Adrenal gland (tissue), 12 donors: ENCODE results near the gene PTCD1. TPM values are rescaled to one million over a fixed set of nuclear protein-coding genes. Genes with fewer than 3 reads are reported as not detected.

Experiments used
- DNase-seq, 7 donors: peaks; one replicate each; pipeline ENCODE4 v3.0.0-alpha.2; 2019 to 2020
- H3K27ac ChIP-seq, 5 donors: fragments of 200-600 bp; sonication (generic) in 4 of 5; 1 replicate in 3 of 5; 2 replicates in 2 of 5; pipeline versions ENCODE4 v1.5.1 to v1.8.0; 2016 to 2020; ENCODE audit warnings: mild to moderate bottlenecking in 1 of 5
- H3K27me3 ChIP-seq: fragments of 200-600 bp; 2 replicates; pipeline ENCODE4 v1.8.0; 2021
- H3K36me3 ChIP-seq, 2 donors: fragments of 200-600 bp; replicated peaks in 1 of 2; 1 replicate in 1 of 2; 2 replicates in 1 of 2; pipeline versions ENCODE4 v1.5.1 to v1.8.0; 2018 to 2022
- H3K4me1 ChIP-seq, 2 donors: fragments of 200-600 bp; replicated peaks in 1 of 2; 1 replicate in 1 of 2; 2 replicates in 1 of 2; pipeline versions ENCODE4 v1.5.1 to v1.8.0; 2018 to 2021
- H3K4me3 ChIP-seq, 4 donors: fragments of 200-600 bp; sonication (generic) in 3 of 4; one replicate each; pipeline ENCODE4 v1.5.1; 2016 to 2018
- H3K9me3 ChIP-seq, 3 donors: fragments of 200-600 bp; sonication (generic) in 1 of 3; replicated peaks in 1 of 3; 1 replicate in 2 of 3; 2 replicates in 1 of 3; pipeline versions ENCODE4 v1.5.1 to v1.8.0; 2016 to 2021
- POLR2A ChIP-seq, 2 donors: fragments of 450-650 bp; IDR thresholded peaks; one replicate each; pipeline ENCODE4 v1.6.1; 2017; ENCODE audit warnings: antibody characterized with exemption in 2 of 2, mild to moderate bottlenecking in 2 of 2, moderate library complexity in 1 of 2
- WGBS, 4 donors: extraction: QIAGEN DNeasy Blood & Tissue Kit in 2 of 4; methylation state at CpG; one replicate each; pipeline versions ENCODE4 v1.1.5 to v1.1.7; 2013 to 2017; 5-methylcytosine and 5-hydroxymethylcytosine counted together
- intact Hi-C, 2 donors: fragments of 100-400 bp; cut with DNase I; formaldehyde crosslinking; loops; one replicate each; pipeline versions ENCODE4 v1.14.1 to v1.15.0; 2022 to 2023
- polyA plus RNA-seq, 3 donors: library from polyadenylated mRNA; stranded (reverse); fragments of 200-250 nt in 2 of 3; fragments of 350-450 nt in 1 of 3; fragmentation: Illumina TruSeq in 1 of 3; extraction: RNeasy Lipid Tissue Mini Kit (QIAGEN cat#74804) in 1 of 3; gene quantifications; one replicate each; pipeline ENCODE4 v1.2.3, GENCODE V29; 2013 to 2014
- total RNA-seq, 9 donors: library from RNA; depleted of rRNA in 4 of 9; stranded (reverse); fragments of >200 nt in 4 of 9; fragments of 120-200 nt in 1 of 9; fragmentation: NEBNext Ultra II Directional in 1 of 9; extraction: Animal tissue kit (Norgen Biotek cat#: 25700) in 1 of 9; gene quantifications; one replicate each; pipeline versions ENCODE4 v1.1.0 to v1.2.4, GENCODE V29; 2013 to 2023
- TF ChIP-seq, protein P1 (sequence below), 6 experiments: fragments of 450-650 bp in 4 of 6; fragments of 200-600 bp in 2 of 6; sonication (generic) in 1 of 6; IDR thresholded peaks; 1 replicate in 5 of 6; 2 replicates in 1 of 6; pipeline versions ENCODE4 v1.5.1 to v1.8.0; 2016 to 2021; ENCODE audit warnings: antibody characterized with exemption in 6 of 6, mild to moderate bottlenecking in 2 of 6, moderate library complexity in 1 of 6
- donor health status: healthy with polysubstance abuse.
- donor health status: Bipolar disorder and iron deficiency.
- donor health status: DM: yes; HTN: yes; CAD: no.
- donor health status: DM: no; HTN: no; CAD: no.
- donor health status: DM: no; HTN: no; CAD: no.
- donor health status: DM: yes; HTN: yes; CAD: no.

PTCD1 gene
- total and polyA plus RNA-seq, 12 donors, result 2.5 to 9.2 (median 6.0) TPM

DNA sequence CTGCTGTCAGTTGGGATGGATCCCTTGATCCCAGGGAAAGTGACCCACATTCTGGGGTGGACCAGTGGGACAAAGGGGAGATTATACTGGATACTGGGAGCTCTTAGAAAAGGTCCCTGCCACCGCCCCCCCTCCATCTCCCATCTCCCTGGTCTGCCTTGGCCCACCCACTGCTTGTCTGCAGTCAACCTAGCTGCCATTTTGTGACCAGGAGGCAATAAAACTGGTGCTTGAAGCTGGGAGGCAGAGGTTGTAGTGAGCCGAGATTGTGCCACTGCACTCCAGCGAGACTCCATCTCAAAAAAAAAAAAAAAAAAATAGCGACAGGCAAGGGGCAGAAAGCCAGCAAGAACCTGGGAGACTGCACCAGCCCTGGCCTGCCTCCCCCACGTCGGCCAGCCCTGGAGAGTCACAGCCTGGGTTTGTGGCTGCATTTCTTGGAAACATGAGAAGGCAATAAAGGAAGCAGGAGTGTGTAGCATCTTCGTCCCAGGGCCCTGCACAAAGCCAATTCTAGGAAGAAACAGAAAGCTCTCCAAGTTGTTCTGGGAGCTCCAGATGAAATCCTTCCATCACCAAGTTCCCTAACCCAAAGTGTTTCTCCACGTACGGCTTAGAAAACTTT lies 68.7 kb downstream of the PTCD1 start:
- no peak for DNase-seq
- 58 to 64% (median 62%) methylated on average over 8 to 9 of the region's 9 CpGs for WGBS, 4 donors
- Histone ChIP-seq H3K36me3 (peaks cover 0 to 29% of the 10 kb centered on the region in 2 donors), H3K27ac (no peak overlapping the region), H3K9me3 (no peaks in the 10 kb centered on the region), H3K4me3 (no peak overlapping the region), H3K4me1 (no peaks in the 10 kb centered on the region), H3K27me3 (no peaks in the 10 kb centered on the region)
- TF ChIP-seq, protein P1, sequence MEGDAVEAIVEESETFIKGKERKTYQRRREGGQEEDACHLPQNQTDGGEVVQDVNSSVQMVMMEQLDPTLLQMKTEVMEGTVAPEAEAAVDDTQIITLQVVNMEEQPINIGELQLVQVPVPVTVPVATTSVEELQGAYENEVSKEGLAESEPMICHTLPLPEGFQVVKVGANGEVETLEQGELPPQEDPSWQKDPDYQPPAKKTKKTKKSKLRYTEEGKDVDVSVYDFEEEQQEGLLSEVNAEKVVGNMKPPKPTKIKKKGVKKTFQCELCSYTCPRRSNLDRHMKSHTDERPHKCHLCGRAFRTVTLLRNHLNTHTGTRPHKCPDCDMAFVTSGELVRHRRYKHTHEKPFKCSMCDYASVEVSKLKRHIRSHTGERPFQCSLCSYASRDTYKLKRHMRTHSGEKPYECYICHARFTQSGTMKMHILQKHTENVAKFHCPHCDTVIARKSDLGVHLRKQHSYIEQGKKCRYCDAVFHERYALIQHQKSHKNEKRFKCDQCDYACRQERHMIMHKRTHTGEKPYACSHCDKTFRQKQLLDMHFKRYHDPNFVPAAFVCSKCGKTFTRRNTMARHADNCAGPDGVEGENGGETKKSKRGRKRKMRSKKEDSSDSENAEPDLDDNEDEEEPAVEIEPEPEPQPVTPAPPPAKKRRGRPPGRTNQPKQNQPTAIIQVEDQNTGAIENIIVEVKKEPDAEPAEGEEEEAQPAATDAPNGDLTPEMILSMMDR (IDR thresholded peaks at IDR 0.05), result no peak
- no peak for TF ChIP-seq POLR2A (IDR thresholded peaks at IDR 0.05)
- intact Hi-C loops, result no loop called here

DNA sequence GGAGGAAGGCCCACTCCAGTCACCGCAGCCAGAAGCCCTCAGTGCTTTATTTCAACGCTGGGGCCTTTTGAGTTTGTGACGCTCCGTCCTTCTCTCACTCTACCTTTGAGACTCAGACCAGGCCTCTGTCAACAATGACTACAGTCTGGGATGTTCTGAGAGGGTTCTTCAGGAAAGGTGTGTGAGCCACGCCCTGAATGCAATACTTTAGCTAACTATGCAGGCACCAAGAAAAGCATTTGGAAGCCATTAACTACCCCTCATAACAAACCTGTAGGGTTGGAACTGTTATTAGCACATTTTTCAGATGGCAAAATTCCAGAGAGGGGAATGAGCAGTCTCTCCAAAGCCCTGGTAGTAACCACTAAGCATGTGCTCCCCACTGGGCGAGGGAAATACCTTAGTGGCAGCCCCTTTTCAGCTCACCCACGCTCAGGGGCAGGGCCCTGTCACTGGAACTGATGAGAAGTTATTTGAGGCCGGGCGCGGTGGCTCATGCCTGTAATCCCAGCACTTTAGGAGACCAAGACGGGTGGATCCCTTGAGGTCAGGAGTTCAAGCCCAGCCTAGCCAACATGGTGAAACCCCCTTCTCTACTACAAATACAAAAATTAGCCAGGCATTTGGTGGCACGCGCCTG lies 69.7 kb downstream of the PTCD1 start:
- no peaks in the 10 kb centered on the region for H3K9me3 ChIP-seq
- DNase-seq, result no peak
- H3K4me1 ChIP-seq, result no peaks in the 10 kb centered on the region
- intact Hi-C loops, result no loop called here
- H3K36me3 ChIP-seq, result peaks cover 0 to 39% of the 10 kb centered on the region in 2 donors
- no peak overlapping the region for H3K27ac ChIP-seq
- 89 to 97% (median 95%) methylated on average over 12 to 13 of the region's 13 CpGs for WGBS, 4 donors
- H3K4me3 ChIP-seq, result no peak overlapping the region
- TF ChIP-seq, protein P1 (IDR thresholded peaks at IDR 0.05), result no peak
- no peak for TF ChIP-seq POLR2A (IDR thresholded peaks at IDR 0.05)
- no peaks in the 10 kb centered on the region for H3K27me3 ChIP-seq

Other genes starting within 250 kb of the PTCD1 start
- gene KPNA7, start 230.7 kb downstream of the PTCD1 start, total RNA-seq, result under 1 TPM in 1 of 9 donors, not detected in 8; 0.28 TPM
- under 1 TPM in 1 of 3 donors, not detected in 2; 0.07 TPM for gene KPNA7, start 230.7 kb downstream of the PTCD1 start, polyA plus RNA-seq
- under 1 TPM in 1 of 9 donors, not detected in 8; 0.28 TPM for gene MYH16, start 166.0 kb downstream of the PTCD1 start, total RNA-seq
- gene MYH16, start 166.0 kb downstream of the PTCD1 start, polyA plus RNA-seq, result under 1 TPM in 1 of 3 donors, not detected in 2; 0.03 TPM
- gene ARPC1A, start 112.9 kb downstream of the PTCD1 start, total RNA-seq, result 100 to 1,000 TPM; 118 to 173 (median 134) TPM
- 100 to 1,000 TPM; 161 to 214 (median 199) TPM for gene ARPC1A, start 112.9 kb downstream of the PTCD1 start, polyA plus RNA-seq
- 100 to 1,000 TPM in 5 of 9 donors, 10 to 100 TPM in 4; 74.3 to 353 (median 103) TPM for gene ARPC1B, start 64.1 kb downstream of the PTCD1 start, total RNA-seq
- 10 to 100 TPM; 57.2 to 97.9 (median 90.7) TPM for gene ARPC1B, start 64.1 kb downstream of the PTCD1 start, polyA plus RNA-seq
- 100 to 1,000 TPM in 1 of 9 donors, 10 to 100 TPM in 8; 43.6 to 126 (median 89.3) TPM for gene PDAP1, start 30.2 kb downstream of the PTCD1 start, total RNA-seq
- gene PDAP1, start 30.2 kb downstream of the PTCD1 start, polyA plus RNA-seq, result 100 to 1,000 TPM in 1 of 3 donors, 10 to 100 TPM in 2; 87.8 to 187 (median 95.8) TPM
- gene BUD31, start 29.8 kb downstream of the PTCD1 start, total RNA-seq, result 100 to 1,000 TPM in 2 of 9 donors, 10 to 100 TPM in 7; 59.0 to 129 (median 76.7) TPM
- 100 to 1,000 TPM; 141 to 287 (median 208) TPM for gene BUD31, start 29.8 kb downstream of the PTCD1 start, polyA plus RNA-seq
- gene CPSF4, start 145 bp upstream of the PTCD1 start, total RNA-seq, result 10 to 100 TPM; 21.8 to 40.5 (median 27.7) TPM
- 10 to 100 TPM; 16.0 to 40.1 (median 38.0) TPM for gene CPSF4, start 145 bp upstream of the PTCD1 start, polyA plus RNA-seq
- gene ATP5MF, start 27.4 kb upstream of the PTCD1 start, total RNA-seq, result 1,000 to 10,000 TPM in 2 of 9 donors, 100 to 1,000 TPM in 7; 281 to 1,322 (median 354) TPM
- gene ATP5MF, start 27.4 kb upstream of the PTCD1 start, polyA plus RNA-seq, result 1,000 to 10,000 TPM in 1 of 3 donors, 100 to 1,000 TPM in 2; 816 to 1,527 (median 908) TPM
- 10 to 100 TPM in 2 of 9 donors, 1 to 10 TPM in 7; 1.5 to 14.6 (median 6.6) TPM for gene ZNF789, start 34.1 kb upstream of the PTCD1 start, total RNA-seq
- gene ZNF789, start 34.1 kb upstream of the PTCD1 start, polyA plus RNA-seq, result 10 to 100 TPM; 11.7 to 22.8 (median 18.0) TPM
- gene ZNF394, start 61.5 kb upstream of the PTCD1 start, total RNA-seq, result 10 to 100 TPM; 11.8 to 29.5 (median 23.3) TPM
- 10 to 100 TPM; 10.5 to 31.0 (median 18.5) TPM for gene ZNF394, start 61.5 kb upstream of the PTCD1 start, polyA plus RNA-seq
- 10 to 100 TPM in 1 of 9 donors, 1 to 10 TPM in 8; 7.3 to 18.5 (median 9.1) TPM for gene ZKSCAN5, start 65.9 kb upstream of the PTCD1 start, total RNA-seq
- 10 to 100 TPM in 1 of 3 donors, 1 to 10 TPM in 2; 4.5 to 12.1 (median 6.1) TPM for gene ZKSCAN5, start 65.9 kb upstream of the PTCD1 start, polyA plus RNA-seq
- gene FAM200A, start 113.3 kb upstream of the PTCD1 start, total RNA-seq, result 10 to 100 TPM in 1 of 9 donors, 1 to 10 TPM in 8; 4.0 to 10.4 (median 6.5) TPM
- gene FAM200A, start 113.3 kb upstream of the PTCD1 start, polyA plus RNA-seq, result 10 to 100 TPM in 1 of 3 donors, 1 to 10 TPM in 2; 5.6 to 10.7 (median 9.3) TPM
- gene ZNF655, start 119.8 kb upstream of the PTCD1 start, total RNA-seq, result 100 to 1,000 TPM in 2 of 9 donors, 10 to 100 TPM in 7; 44.9 to 132 (median 73.1) TPM
- 10 to 100 TPM; 37.6 to 56.9 (median 49.3) TPM for gene ZNF655, start 119.8 kb upstream of the PTCD1 start, polyA plus RNA-seq
- gene TMEM225B, start 159.5 kb upstream of the PTCD1 start, total RNA-seq, result 1 to 10 TPM in 8 of 9 donors, under 1 TPM in 1; 0.52 to 4.9 (median 1.9) TPM
- gene TMEM225B, start 159.5 kb upstream of the PTCD1 start, polyA plus RNA-seq, result 1 to 10 TPM; 1.4 to 2.7 (median 2.1) TPM
- gene ZSCAN25, start 178.1 kb upstream of the PTCD1 start, total RNA-seq, result 10 to 100 TPM; 11.0 to 18.4 (median 14.1) TPM
- gene ZSCAN25, start 178.1 kb upstream of the PTCD1 start, polyA plus RNA-seq, result 1 to 10 TPM; 5.4 to 7.9 (median 6.0) TPM
- gene CYP3A5, start 241.2 kb upstream of the PTCD1 start, total RNA-seq, result 10 to 100 TPM in 7 of 9 donors, 1 to 10 TPM in 2; 4.1 to 92.7 (median 34.7) TPM
- 10 to 100 TPM in 2 of 3 donors, 1 to 10 TPM in 1; 10.0 to 80.0 (median 55.3) TPM for gene CYP3A5, start 241.2 kb upstream of the PTCD1 start, polyA plus RNA-seq